Panc1 (cell line): ENCODE results near the gene BNIP3. TPM values are rescaled to one million over a fixed set of nuclear protein-coding genes. Genes with fewer than 3 reads are reported as not detected.

ENCODE experiments used
- ATAC-seq: fragments of 200-7000 bp; cut with Tn5 transposase; 2 replicates; pipeline ENCODE4 v1.9.1; 2020; ENCODE audit warnings: mild to moderate bottlenecking, moderate library complexity
- BruUV-seq: library from RNA; stranded (reverse); fragments of 400-500 nt; replicated peaks from 2 replicates; lab custom pipeline; 2021; lab: Mats Ljungman, UMichigan
- CTCF ChIA-PET: fragments of 300-600 bp; sonication (Branson Sonifier 250); formaldehyde crosslinking; loops from one replicate; lab custom pipeline; 2022; ENCODE audit warnings: antibody characterized with exemption; lab: Charles Lee
- POLR2A ChIA-PET: fragments of 300-600 bp; sonication (Branson Sonifier 250); formaldehyde crosslinking; loops from one replicate; lab custom pipeline; 2022; ENCODE audit warnings: antibody characterized with exemption; lab: Charles Lee
- DNase-seq: peaks from one replicate; pipeline ENCODE4 v3.0.0-alpha.2; 2010; ENCODE audit warnings: low read depth, low spot score
- H3K27ac ChIP-seq: 2 replicates; pipeline ENCODE4 v1.5.1; 2011; ENCODE audit warnings: mild to moderate bottlenecking, low read length, inconsistent platforms
- H3K27me3 ChIP-seq: fragments of 200-500 bp; sonication (Bioruptor generic); 2 replicates; pipeline ENCODE4 v1.6.0; 2014; ENCODE audit warnings: low read length, inconsistent platforms; ENCODE audit not compliant: control insufficient read depth, insufficient read depth
- H3K36me3 ChIP-seq: fragments of 200-500 bp; sonication (Bioruptor generic); 2 replicates; pipeline ENCODE4 v1.5.1; 2014; ENCODE audit warnings: inconsistent platforms, mild to moderate bottlenecking, low read length, moderate library complexity; ENCODE audit not compliant: control insufficient read depth, insufficient read depth
- H3K4me1 ChIP-seq: 2 replicates; pipeline ENCODE4 v1.5.1; 2011; ENCODE audit warnings: inconsistent platforms, mild to moderate bottlenecking, low read length, moderate library complexity; ENCODE audit not compliant: control insufficient read depth, insufficient read depth
- H3K4me3 ChIP-seq, 2 experiments: 2 replicates each; pipeline ENCODE4 v1.5.1; 2011 to 2012; ENCODE audit warnings: low read depth in 2 of 2, low read length in 2 of 2, mild to moderate bottlenecking in 2 of 2, inconsistent platforms in 1 of 2, moderate library complexity in 1 of 2
- H3K9me3 ChIP-seq: fragments of 200-500 bp; sonication (Bioruptor generic); 2 replicates; pipeline ENCODE4 v1.5.1; 2014; ENCODE audit warnings: low read depth, mild to moderate bottlenecking, inconsistent platforms, low read length, moderate library complexity; ENCODE audit not compliant: control insufficient read depth, insufficient read depth
- CTCF ChIP-seq: fragments of 450-650 bp; IDR thresholded peaks from 2 replicates; pipeline ENCODE4 v1.5.1; 2017; ENCODE audit warnings: mild to moderate bottlenecking
- POLR2AphosphoS5 ChIP-seq: IDR thresholded peaks from 2 replicates; pipeline ENCODE4 v1.6.1; 2012; ENCODE audit warnings: mild to moderate bottlenecking, low read depth, low read length, moderate library complexity
- REST ChIP-seq, 2 experiments: IDR thresholded peaks; 2 replicates each; pipeline ENCODE4 v1.6.1; 2011 to 2012; ENCODE audit warnings: low read depth in 2 of 2, control low read depth in 1 of 2, low read length in 1 of 2, mild to moderate bottlenecking in 1 of 2, moderate library complexity in 1 of 2; ENCODE audit not compliant: insufficient read depth in 1 of 2
- SIN3A ChIP-seq: IDR thresholded peaks from 2 replicates; pipeline ENCODE4 v1.6.1; 2012; ENCODE audit warnings: low read depth, mild to moderate bottlenecking, low read length, moderate library complexity, borderline replicate concordance; ENCODE audit not compliant: insufficient read depth
- TCF7L2 ChIP-seq: IDR thresholded peaks from 2 replicates; pipeline ENCODE4 v1.6.1; 2011; ENCODE audit warnings: mild to moderate bottlenecking, low read depth, low read length, inconsistent platforms
- in situ Hi-C: cut with HindIII; loops from 2 replicates; pipeline ENCODE4 v1.10.0; 2016; ENCODE audit warnings: low sequenced_read_pairs, low pct_unique_long_range_greater_than_20kb
- intact Hi-C: fragments of 100-400 bp; cut with micrococcal nuclease; formaldehyde crosslinking; loops from one replicate; pipeline ENCODE4 v1.10.0; 2022; ENCODE audit not compliant: unreplicated experiment
- total RNA-seq: library from RNA; stranded (reverse); gene quantifications from one replicate; pipeline ENCODE4 v1.2.1, GENCODE V29; 2021; ENCODE audit not compliant: unreplicated experiment

BNIP3 gene
- total RNA-seq, 1 experiment from 2014 or later = 67.8 TPM

- in situ Hi-C loops (no loop called here), intact Hi-C loops (no loop called here)
- Histone ChIP-seq H3K4me3 (no peak overlapping the region), H3K4me1 (no peaks in the 10 kb centered on the region), H3K27me3 (no peaks in the 10 kb centered on the region), H3K9me3 (no peaks in the 10 kb centered on the region), H3K27ac (no peak overlapping the region), H3K36me3 (no peaks in the 10 kb centered on the region)
- DNase-seq (no peak), ATAC-seq (no peak)
- CTCF ChIA-PET = no interaction called here
- no TSS peak for BruUV-seq
- no peak for TF ChIP-seq POLR2AphosphoS5
- TF ChIP-seq REST (IDR thresholded peaks at IDR 0.05; ENCODE audit: insufficient read depth in 1 of 2, low read depth in 2 of 2, low read length in 1 of 2) = no peak
- TF ChIP-seq CTCF = no peak
- TF ChIP-seq SIN3A = no peak
- TF ChIP-seq TCF7L2 = no peak
- POLR2A ChIA-PET = no interaction called here
These were observed 22.3 kb upstream of the BNIP3 start for GRCh38 chr10:132004052-132004451.

- intact Hi-C loops = no loop called here
- Histone ChIP-seq H3K9me3 (no peaks in the 10 kb centered on the region), H3K27me3 (no peaks in the 10 kb centered on the region), H3K36me3 (no peaks in the 10 kb centered on the region), H3K4me3 (no peak overlapping the region), H3K4me1 (no peaks in the 10 kb centered on the region), H3K27ac (no peak overlapping the region)
- in situ Hi-C loops = no loop called here
- no peak for DNase-seq
- no TSS peak for BruUV-seq
- CTCF ChIA-PET = no interaction called here
- POLR2A ChIA-PET = no interaction called here
- TF ChIP-seq TCF7L2 (no peak), SIN3A (no peak), REST (IDR thresholded peaks at IDR 0.05; ENCODE audit: insufficient read depth in 1 of 2, low read depth in 2 of 2, low read length in 1 of 2) (no peak), CTCF (no peak), POLR2AphosphoS5 (no peak)
- ATAC-seq = no peak
These were observed 21.7 kb upstream of the BNIP3 start for GRCh38 chr10:132003282-132003924.
